ENCODE measurements around the gene ZNF536. TPM values are rescaled to one million over a fixed set of nuclear protein-coding genes. Genes with fewer than 3 reads are reported as not detected.
A peak's percentile ranks its signal among the peaks of the same experiment; 100 is the strongest.

ZNF536 gene
- 1 to 10 TPM; 2.7 to 3.4 (median 2.9) TPM for polyA plus RNA-seq (ENCODE audit: insufficient read length in 3 of 3)
- long read RNA-seq, donor 1: 0 reads
- long read RNA-seq, donor 2: 0 reads
- long read RNA-seq, donor 3, partial matches to known transcripts: 0 of 1 reads
- long read RNA-seq, donor 3, other reads (novel, unspliced or antisense): 0 of 1 reads
- long read RNA-seq, donor 4: 0 reads
- long read RNA-seq, donor 5: 0 reads
- long read RNA-seq, donor 6: 0 reads
- long read RNA-seq, donor 7: 0 reads
- long read RNA-seq, donor 8: 0 reads
- long read RNA-seq, donor 9, partial matches to known transcripts: 0 of 1 reads
- long read RNA-seq, donor 9, other reads (novel, unspliced or antisense): 0 of 1 reads
- long read RNA-seq, donor 10: 0 reads
- long read RNA-seq, donor 11: 0 reads
- long read RNA-seq, donor 12: 0 reads
- long read RNA-seq, donor 13, partial matches to known transcripts: 0 of 1 reads
- long read RNA-seq, donor 13, other reads (novel, unspliced or antisense): 0 of 1 reads
- long read RNA-seq, donor 14: 0 reads
- long read RNA-seq, donor 15: 0 reads
- long read RNA-seq, donor 16: 0 reads

GRCh38 chr19:30371960-30372824, at the start of gene ZNF536:
TSS of gene ZNF536 (plus strand) at chr19:30372384. CDS start at chr19:30443563, 71,179 bp downstream.
- no peak for DNase-seq (ENCODE audit: extremely low read depth in 1 of 11, low read depth in 9 of 11, low spot score in 4 of 11)

DNA sequence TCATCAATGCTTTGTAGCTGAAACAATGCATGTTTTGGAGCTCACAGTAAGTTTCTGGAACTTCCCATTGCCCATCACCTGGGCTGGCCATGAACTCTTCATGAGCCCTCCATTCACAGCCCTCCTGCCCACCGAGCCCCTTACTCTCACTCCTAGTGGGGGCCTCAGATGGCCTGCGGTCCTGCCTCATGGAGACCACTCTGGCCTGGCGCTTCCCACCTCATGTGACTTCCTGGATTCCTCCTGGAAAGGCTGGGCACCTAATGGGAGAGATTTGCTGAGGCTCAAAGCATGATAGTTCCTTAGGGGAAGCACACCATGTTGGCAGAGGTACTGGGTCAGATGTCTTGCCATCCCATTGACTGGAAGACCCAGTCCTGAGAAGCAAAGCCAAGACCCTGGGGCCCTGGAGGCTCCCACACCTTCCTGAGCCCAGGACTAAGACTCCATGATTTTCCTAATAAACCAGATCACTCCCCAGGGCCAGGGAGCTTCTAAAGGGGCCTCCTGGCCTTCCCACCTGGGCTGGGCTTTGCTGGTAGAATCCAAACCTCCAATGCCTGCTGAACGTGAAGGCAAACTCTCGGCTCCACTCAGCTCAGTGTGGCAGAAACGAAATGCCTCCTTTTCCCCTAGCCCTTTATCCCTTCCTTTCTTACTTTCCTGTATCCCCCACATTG, 49.4 kb upstream of the ZNF536 start:
- no peak for DNase-seq (ENCODE audit: extremely low read depth in 1 of 11, low read depth in 9 of 11, low spot score in 4 of 11)

- no peak for DNase-seq (ENCODE audit: extremely low read depth in 1 of 11, low read depth in 9 of 11, low spot score in 4 of 11)
Measured at GRCh38 chr19:30323904-30324303, 48.3 kb upstream of the ZNF536 start.

DNA sequence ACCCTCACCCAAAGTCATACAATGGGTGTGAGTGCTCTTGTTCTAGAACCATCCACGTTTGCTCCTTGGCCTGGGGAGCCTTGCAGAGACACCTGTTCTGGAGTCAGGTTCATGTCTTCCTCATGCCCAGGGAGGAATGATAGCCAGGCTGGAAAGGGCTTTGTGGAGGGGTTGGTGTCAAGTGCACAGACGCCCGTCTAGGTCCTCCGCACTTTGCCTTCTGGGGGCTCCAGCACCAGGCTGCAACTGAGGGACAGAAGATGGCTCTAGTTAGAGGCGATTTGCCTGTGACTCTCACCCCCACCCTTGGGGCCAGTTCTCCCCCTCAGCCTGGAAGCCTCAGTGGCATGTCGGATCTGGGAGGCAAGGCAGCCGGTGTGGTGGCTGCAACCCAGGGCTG, 47.2 kb upstream of the ZNF536 start:
- DNase-seq (ENCODE audit: extremely low read depth in 1 of 11, low read depth in 9 of 11, low spot score in 4 of 11): no peak

- DNase-seq (ENCODE audit: extremely low read depth in 1 of 11, low read depth in 9 of 11, low spot score in 4 of 11): peak in 6 of 11 donors; percentile 16 to 59 (median 37)
Measured at GRCh38 chr19:30325676-30326392, 46.4 kb upstream of the ZNF536 start.

DNA sequence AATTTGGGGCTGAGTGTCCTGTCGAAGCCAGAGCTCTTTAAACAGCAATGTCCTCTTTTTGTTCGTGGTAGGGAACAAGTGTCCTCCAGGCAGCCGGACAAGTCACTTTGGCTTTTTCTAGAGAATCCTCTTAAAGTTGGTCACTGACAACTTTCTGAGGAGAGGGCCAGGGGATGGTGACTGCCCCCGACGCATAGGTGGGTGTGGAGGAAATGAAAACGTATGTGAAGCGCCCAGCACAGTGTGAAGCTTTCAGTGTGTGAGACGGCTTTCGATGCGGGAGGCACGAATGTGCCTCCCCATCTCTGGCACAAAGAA, 45.8 kb upstream of the ZNF536 start:
- DNase-seq (ENCODE audit: extremely low read depth in 1 of 11, low read depth in 9 of 11, low spot score in 4 of 11): no peak

DNA sequence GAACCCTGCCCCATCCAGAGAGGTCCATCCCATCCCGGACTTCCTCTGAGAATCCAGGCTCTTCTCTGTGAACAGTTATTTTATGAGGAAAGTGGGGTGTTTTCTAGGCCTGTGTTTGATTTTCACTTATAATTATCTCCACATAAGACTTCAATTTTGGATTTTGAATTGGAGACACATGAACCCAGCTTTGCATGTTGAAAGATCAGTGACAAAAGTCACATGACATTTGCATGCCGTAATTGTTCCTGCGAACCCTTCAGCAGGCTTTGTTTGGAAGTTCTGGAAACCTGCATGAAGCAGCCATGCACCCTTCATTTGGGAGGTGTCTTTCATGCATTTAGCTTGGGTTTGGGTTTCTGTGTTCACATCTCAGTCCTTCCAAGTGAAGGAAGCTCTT, 44.9 kb upstream of the ZNF536 start:
- no peak for DNase-seq (ENCODE audit: extremely low read depth in 1 of 11, low read depth in 9 of 11, low spot score in 4 of 11)

DNA sequence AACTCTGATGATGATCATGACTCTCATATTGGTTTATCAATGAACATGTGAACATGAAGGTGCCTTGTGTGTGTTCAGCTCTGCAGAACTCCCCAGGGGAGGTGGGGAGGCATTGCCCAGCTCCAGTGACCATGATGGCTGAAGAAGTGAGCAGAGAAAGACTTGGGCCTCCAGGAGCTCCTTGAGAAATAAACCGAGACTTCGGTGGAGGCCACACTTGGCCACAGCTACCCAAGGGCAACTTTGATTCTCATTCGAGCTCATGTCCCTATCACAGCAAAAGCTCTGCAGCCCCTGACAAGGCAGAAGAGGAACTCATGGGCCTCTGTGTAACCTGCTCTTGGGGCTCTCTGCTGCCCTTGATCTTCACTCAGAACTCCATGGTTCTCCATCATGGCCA, 44.1 kb upstream of the ZNF536 start:
- DNase-seq (ENCODE audit: extremely low read depth in 1 of 11, low read depth in 9 of 11, low spot score in 4 of 11): no peak

DNA sequence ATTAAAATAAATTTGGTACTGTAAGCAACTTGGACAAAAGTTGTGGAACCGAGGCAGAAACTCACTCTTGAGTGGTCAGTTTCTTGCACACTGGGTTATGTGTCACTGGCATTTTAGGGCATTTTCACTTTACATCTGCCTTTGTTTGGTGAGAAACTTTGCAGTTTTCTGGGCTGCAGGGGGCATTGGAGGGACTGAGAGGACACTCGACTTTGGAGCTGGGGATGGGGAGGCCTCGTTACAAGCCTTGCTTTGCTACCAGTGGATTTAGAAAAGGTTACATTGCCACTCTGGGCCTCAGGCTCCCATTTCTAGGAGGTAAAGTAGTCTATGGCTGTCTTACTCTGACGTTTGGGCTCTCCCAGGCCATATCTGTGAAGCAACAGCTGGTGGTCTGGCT, 41.9 kb upstream of the ZNF536 start:
- no peak for DNase-seq (ENCODE audit: extremely low read depth in 1 of 11, low read depth in 9 of 11, low spot score in 4 of 11)

- no peak for DNase-seq (ENCODE audit: extremely low read depth in 1 of 11, low read depth in 9 of 11, low spot score in 4 of 11)
Measured at GRCh38 chr19:30332445-30333234, 39.5 kb upstream of the ZNF536 start.

GRCh38 chr19:30333291-30334065, 38.7 kb upstream of the ZNF536 start:
- no peak for DNase-seq (ENCODE audit: extremely low read depth in 1 of 11, low read depth in 9 of 11, low spot score in 4 of 11)

DNA sequence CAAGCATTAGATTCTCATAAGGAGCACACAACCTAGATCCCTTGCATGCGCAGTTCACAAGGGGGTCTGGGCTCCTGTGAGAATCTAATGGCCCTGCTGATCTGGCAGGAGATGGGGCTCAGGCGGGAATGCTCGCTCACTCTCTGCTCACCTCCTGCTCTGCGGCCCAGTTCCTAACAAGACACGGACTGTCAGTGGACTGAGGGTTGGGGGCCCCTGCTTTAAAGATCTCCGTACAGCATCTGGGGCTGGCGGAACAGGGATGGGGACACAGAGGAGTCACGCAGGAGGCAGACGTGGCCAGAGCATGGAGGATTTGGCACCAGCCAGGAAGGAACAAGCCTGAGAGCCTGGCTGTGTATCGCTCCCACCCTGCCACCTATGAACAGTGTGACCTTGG, 37.3 kb upstream of the ZNF536 start:
- no peak for DNase-seq (ENCODE audit: extremely low read depth in 1 of 11, low read depth in 9 of 11, low spot score in 4 of 11)

DNA sequence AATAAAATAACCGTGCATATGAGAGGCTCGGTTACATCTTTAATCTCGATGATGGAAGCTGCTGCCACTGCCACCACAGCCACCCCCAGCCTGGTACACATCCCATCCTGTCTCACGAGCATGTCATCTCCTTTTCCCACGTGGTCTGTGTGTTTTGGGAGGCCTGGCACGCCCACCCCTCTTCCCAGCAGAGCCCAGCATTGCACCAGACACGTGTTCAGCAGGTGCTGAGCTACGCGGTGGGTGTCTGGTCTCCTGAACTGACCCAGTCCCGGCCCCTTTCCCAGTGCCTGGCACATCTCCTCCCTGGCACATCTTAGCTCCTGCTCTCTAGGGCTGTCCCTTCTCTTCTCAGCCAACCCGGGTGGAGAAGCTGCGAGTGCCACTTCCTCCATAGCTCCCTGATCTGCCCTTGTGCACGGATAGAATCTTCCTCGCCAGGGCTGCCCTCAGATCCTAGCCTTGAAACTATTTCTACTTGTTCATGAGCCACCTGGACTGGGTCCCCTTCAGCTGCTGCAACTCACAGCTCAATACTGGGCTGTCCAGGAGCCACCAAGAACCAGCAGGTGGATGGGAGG, 36.8 kb upstream of the ZNF536 start:
- no peak for DNase-seq (ENCODE audit: extremely low read depth in 1 of 11, low read depth in 9 of 11, low spot score in 4 of 11)

- DNase-seq (ENCODE audit: extremely low read depth in 1 of 11, low read depth in 9 of 11, low spot score in 4 of 11): no peak
Measured at GRCh38 chr19:30336290-30336689, 35.9 kb upstream of the ZNF536 start.

DNA sequence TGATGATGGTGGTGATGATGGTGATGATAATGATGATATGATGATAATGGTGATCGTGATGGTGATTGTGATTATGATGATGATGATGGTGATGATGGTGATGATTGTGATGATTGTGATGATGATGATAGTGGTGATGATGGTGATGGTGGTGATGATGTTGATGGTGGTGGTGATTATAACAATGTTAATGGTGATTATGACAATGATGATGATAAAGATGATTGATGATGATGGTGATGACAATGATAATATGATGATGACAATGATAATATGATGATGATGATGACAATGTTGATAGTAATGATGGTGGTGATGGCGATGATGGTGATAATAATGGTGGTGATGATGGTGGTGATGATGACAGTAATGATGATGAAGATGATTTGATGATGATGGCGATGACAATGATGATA, 34.1 kb upstream of the ZNF536 start:
- no peak for DNase-seq (ENCODE audit: extremely low read depth in 1 of 11, low read depth in 9 of 11, low spot score in 4 of 11)

GRCh38 chr19:30338878-30339623, 33.1 kb upstream of the ZNF536 start:
- no peak for DNase-seq (ENCODE audit: extremely low read depth in 1 of 11, low read depth in 9 of 11, low spot score in 4 of 11)
